GM10248 (cell line): ENCODE results near the gene SLC51A.

Experiments
- CTCF ChIA-PET: fragments of 300-600 bp; sonication (Branson Sonifier 250); formaldehyde crosslinking; extraction: SDS; loops from one replicate; lab custom pipeline; 2021; ENCODE audit warnings: antibody characterized with exemption; lab: Yijun Ruan, JAX
- POLR2A ChIA-PET: fragments of 350-650 bp; sonication (Branson Sonifier 250); formaldehyde crosslinking; extraction: SDS; loops from one replicate; lab custom pipeline; 2020; ENCODE audit warnings: antibody characterized with exemption; lab: Yijun Ruan, JAX
- DNase-seq: peaks from one replicate; pipeline ENCODE4 v3.0.0; 2012; ENCODE audit errors: extremely low spot score
- TF ChIP-seq, protein P1 (sequence below): IDR thresholded peaks from 2 replicates; pipeline ENCODE4 v1.5.1; 2012; ENCODE audit warnings: mild to moderate bottlenecking, low read depth; ENCODE audit errors: extremely low read depth, missing control alignments, control extremely low read depth

SLC51A gene

DNA sequence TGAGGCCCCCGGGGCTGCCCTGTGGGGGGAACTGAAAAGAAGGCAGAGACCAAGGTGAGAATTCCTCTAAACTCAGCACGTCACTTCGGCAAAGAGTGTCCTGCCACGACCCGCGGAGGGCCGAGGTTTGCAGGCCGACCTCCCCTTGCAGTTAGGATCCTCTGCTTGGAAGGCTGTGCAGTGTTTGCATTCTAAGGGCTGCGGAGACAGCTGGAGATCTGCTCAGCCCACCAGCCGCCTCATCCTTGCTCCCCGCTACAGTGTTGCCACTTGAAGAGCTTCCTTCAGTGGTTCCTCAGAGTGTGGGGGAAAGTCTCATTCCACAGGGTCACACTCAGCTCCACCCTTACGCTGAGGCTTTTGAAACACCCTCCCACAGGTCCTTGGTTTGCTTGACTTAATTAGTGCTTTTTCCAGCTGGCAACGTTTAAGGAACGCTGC lies 10.8 kb downstream of the SLC51A start:
- ChIA-PET POLR2A (interaction anchor here (0.7 kb wide), 1 partner anchor 11 kb away, joined by 4 read pairs; no protein-coding TSS in a partner anchor), CTCF (interaction anchor here (1.1 kb wide), 1 partner anchor 26 kb away, joined by 4 read pairs; no protein-coding TSS in a partner anchor)
- DNase-seq = no peak
- TF ChIP-seq, protein P1, sequence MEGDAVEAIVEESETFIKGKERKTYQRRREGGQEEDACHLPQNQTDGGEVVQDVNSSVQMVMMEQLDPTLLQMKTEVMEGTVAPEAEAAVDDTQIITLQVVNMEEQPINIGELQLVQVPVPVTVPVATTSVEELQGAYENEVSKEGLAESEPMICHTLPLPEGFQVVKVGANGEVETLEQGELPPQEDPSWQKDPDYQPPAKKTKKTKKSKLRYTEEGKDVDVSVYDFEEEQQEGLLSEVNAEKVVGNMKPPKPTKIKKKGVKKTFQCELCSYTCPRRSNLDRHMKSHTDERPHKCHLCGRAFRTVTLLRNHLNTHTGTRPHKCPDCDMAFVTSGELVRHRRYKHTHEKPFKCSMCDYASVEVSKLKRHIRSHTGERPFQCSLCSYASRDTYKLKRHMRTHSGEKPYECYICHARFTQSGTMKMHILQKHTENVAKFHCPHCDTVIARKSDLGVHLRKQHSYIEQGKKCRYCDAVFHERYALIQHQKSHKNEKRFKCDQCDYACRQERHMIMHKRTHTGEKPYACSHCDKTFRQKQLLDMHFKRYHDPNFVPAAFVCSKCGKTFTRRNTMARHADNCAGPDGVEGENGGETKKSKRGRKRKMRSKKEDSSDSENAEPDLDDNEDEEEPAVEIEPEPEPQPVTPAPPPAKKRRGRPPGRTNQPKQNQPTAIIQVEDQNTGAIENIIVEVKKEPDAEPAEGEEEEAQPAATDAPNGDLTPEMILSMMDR = no peak

DNA sequence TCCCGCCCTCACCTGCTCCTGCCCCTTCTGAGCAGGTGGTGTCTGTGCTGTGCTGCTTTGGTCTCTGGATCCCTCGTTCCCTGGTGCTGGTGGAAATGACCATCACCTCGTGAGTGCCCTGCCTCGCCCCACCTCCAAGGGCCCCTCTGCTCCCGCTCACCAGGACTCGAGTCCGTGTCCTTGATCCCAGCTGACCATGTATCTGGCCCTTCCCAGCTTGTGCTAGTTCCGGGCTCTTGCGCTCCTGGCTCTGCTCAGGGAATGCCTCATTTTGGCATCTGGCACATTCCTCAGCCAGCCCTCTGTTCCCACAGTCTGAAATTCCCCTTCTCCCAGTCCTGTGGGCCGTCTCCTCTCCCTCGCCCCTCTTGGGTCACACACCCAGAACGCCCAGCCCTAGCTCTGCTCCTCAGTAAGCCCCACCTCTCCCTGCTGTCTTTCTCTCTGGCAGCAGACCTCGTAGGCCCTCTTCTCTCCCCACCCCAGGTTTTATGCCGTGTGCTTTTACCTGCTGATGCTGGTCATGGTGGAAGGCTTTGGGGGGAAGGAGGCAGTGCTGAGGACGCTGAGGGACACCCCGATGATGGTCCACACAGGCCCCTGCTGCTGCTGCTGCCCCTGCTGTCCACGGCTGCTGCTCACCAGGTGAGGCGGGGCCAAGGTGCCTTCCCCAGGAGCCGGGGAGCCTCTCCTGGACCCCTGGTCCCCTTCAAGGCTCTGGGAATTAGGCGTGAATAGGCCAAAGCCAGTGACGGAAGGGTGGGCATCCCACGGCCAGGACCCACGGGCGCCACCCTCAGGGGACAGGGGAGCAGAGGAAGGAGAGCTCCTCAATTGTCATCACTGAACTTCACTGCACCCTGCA lies 11.5 kb downstream of the SLC51A start:
- ChIA-PET CTCF (interaction anchor here (1.1 kb wide), 1 partner anchor 26 kb away, joined by 4 read pairs; no protein-coding TSS in a partner anchor), POLR2A (no interaction called here)
- TF ChIP-seq, protein P1 = no peak
- no peak for DNase-seq

DNA sequence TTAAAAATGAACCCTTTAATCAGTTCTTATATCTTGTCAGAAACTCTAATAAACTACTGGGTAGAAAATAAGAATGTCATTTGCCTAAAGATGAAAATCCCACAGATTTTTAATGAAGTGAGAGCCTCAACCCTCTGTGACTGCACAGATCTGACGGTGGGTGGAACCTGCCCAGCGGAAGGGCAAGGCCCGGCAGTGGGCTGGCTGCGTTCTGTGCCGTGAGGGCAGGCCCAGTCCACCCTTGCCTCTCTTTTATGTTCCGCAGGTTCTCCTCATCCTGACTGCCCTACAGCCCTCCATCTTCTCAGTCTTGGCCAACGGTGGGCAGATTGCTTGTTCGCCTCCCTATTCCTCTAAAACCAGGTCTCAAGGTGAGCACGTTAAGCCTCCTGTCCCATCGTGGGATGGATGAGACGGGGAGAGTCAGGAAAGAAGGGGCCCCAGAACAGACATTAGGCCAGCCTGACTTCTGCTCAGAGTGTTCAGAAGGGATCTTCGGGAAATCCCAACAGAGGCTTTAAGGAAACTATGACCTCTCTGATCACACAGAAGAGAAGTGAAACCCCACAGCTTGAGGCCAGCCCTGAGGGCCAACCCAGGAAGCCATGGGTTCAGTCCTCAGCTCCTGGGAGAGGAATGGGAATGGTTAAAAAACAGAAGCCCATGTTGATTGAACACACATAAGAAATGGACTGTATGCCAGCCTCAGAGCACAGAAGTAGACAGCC lies 16.0 kb downstream of the SLC51A start:
- ChIA-PET CTCF (interaction anchor here (1.0 kb wide), 1 partner anchor 10 kb away, joined by 3 read pairs; no protein-coding TSS in a partner anchor), POLR2A (no interaction called here)
- TF ChIP-seq, protein P1 = no peak
- DNase-seq = peak; percentile 72

DNA sequence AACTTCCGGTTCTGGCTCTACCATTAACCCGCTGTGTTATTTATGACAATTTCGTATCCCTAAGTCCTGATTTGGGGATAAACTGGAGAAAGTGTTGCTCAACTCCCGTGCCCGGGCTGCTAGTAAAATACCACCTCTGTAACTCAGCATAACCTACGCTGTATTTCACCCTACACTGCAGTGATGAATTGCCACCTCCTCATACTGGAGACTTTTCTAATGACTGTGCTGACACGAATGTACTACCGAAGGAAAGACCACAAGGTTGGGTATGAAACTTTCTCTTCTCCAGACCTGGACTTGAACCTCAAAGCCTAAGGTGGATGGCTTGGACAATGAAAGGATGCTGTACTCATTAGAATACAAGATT lies 16.5 kb downstream of the SLC51A start:
- TF ChIP-seq, protein P1 = no peak
- no peak for DNase-seq
- CTCF ChIA-PET = interaction anchor here (1.0 kb wide), 2 partner anchors 9 to 21 kb away, joined by 3 to 4 read pairs; no protein-coding TSS in a partner anchor
- POLR2A ChIA-PET = no interaction called here

DNA sequence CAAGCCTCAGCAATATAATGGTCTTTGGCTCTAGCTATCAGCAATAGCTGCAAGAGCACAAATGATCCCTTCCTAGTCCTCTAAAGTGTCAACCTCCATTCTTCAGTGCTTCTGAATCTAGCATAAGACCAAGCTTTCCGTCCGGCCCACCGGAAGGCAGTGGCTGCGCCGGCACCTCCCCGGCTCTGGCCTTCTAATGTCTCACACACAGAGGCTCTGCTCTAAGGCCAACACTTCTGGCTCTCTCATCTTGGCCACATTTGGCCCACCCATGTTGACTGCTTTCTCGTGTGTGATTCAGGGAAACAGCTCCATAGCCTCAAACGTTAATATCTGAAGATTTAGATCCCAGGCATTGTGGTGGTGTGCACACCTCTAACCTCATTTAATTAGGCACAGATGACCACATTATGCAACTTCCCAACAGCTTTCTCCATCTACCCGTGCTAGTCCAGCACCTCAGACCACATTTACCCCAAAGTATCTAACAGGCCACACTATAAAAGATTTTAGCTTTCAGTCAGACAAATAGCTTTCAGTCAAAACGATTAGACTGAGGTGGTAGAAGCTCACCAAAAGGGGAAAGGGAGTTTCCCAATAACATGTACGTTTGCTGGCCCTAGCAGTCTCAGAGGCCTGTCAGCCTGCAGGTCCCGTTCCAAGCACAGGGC lies 19.3 kb downstream of the SLC51A start:
- TF ChIP-seq, protein P1 = no peak
- POLR2A ChIA-PET = interaction anchor here (0.6 to 1.1 kb wide), 2 partner anchors 15 to 43 kb away, joined by 3 to 5 read pairs; no protein-coding TSS in a partner anchor
- CTCF ChIA-PET = interaction anchor here (1.0 to 1.8 kb wide), 10 partner anchors 10 to 213 kb away, joined by 3 to 12 read pairs (median 4); no protein-coding TSS in a partner anchor
- no peak for DNase-seq
